Measurements from ENCODE around the gene EMP2. TPM values are rescaled to one million over a fixed set of nuclear protein-coding genes. Genes with fewer than 3 reads are reported as not detected.

The EMP2 gene, protein sequence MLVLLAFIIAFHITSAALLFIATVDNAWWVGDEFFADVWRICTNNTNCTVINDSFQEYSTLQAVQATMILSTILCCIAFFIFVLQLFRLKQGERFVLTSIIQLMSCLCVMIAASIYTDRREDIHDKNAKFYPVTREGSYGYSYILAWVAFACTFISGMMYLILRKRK
- total RNA-seq (10 to 100 TPM in 1 of 2 donors, 1 to 10 TPM in 1; 9.3 to 13.1 TPM), polyA plus RNA-seq (ENCODE audit: insufficient read depth, low read depth, low replicate concordance) (18.4 TPM)
- long read RNA-seq, donor 1, full-length matches to known transcripts: 21 of 21 reads
- long read RNA-seq, donor 1, partial matches to known transcripts: 0 of 21 reads
- long read RNA-seq, donor 1, other reads (novel, unspliced or antisense): 0 of 21 reads
- long read RNA-seq, donor 2, full-length matches to known transcripts: 16 of 16 reads
- long read RNA-seq, donor 2, partial matches to known transcripts: 0 of 16 reads
- long read RNA-seq, donor 2, other reads (novel, unspliced or antisense): 0 of 16 reads

DNA sequence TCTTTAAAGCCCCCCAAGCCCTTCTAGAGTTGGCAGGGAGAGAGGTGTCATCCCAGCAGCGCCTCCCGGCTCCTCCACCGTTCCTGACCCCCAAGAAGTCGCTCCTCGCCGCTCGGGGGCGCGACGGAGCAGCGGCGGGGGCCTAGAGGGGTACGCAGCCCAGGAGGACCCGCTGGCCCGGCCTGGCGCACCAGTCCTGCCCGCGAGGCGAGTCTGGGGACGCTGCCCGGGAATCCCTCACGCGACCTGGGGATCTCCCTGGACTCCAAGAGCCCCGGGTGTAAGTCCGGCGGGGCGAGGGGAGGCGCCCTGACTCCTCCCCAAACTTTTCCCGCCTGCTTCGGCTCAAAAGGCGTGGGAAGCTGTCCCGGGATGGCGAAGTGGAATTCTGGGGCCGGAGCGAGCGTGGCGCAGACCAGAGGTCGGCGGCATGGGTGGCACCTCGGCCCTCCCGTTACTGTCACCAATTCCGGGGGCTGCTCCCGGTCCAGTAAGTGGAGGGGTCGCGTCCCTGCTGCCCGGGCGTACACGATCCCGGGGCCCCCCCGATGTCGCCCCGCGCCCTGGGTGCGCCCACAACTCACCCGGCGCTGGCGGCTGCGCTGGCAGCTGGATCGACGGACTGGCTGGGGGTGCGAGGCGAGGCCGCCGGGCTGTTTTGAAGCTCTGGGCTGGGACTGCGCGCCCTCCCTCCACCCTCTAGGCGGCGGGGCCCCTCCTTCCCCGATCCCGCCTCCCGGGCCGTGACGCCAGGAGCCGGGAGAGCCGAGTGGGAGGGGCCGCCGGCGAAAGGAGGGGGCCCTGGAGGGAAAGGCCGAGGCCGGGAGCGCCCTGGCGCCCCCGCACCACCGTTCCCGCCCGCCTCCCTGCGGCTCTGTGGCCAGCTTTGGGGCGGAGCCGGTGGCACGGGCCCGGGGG is at the start of gene EMP2:
Gene EMP2, minus strand, starts transcription at position 634 of the 918 bp plus-strand sequence. CDS start 32,981 bp downstream, outside the sequence.
- TF ChIP-seq POLR2A (IDR thresholded peaks at IDR 0.05): no peak
- TF ChIP-seq, protein P1, sequence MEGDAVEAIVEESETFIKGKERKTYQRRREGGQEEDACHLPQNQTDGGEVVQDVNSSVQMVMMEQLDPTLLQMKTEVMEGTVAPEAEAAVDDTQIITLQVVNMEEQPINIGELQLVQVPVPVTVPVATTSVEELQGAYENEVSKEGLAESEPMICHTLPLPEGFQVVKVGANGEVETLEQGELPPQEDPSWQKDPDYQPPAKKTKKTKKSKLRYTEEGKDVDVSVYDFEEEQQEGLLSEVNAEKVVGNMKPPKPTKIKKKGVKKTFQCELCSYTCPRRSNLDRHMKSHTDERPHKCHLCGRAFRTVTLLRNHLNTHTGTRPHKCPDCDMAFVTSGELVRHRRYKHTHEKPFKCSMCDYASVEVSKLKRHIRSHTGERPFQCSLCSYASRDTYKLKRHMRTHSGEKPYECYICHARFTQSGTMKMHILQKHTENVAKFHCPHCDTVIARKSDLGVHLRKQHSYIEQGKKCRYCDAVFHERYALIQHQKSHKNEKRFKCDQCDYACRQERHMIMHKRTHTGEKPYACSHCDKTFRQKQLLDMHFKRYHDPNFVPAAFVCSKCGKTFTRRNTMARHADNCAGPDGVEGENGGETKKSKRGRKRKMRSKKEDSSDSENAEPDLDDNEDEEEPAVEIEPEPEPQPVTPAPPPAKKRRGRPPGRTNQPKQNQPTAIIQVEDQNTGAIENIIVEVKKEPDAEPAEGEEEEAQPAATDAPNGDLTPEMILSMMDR (IDR thresholded peaks at IDR 0.05): peak; percentile 46 to 59 (median 53)
- H3K36me3 ChIP-seq (ENCODE audit: low read depth, missing control alignments): no peaks in the 10 kb centered on the region
- peak within 1 kb of the TSS; percentile 84 to 88 for H3K27ac ChIP-seq
- peaks cover 27% of the 10 kb centered on the region for H3K4me1 ChIP-seq
- H3K9me3 ChIP-seq: no peaks in the 10 kb centered on the region
- H3K4me3 ChIP-seq: peak within 1 kb of the TSS; percentile 85 to 91
- intact Hi-C loops (cut with DNase I; ENCODE audit: low total_unique reads): no loop called here
- no peaks in the 10 kb centered on the region for H3K27me3 ChIP-seq
- peak; percentile 68 for DNase-seq
- WGBS, 2 donors: 0 to 1% methylated on average over 29 to 33 of the region's 91 CpGs

DNA sequence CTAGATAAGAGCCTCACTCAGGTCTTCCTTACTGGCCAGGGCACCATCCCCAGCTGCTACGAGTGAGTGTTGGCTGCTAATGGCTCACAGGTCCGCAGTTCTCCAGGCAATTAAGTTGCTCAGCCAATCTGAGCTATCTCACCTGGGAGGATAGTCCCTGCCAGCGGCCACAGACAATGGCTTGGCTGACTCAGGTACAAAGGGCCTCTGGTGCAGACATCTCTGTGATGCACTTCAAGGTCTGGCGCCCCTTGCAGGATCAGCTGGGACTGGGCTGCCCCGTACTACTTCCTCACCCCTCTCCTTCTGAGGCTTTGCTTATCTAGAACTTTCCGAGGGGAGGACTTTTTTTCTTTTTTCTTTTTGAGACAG is 49.2 kb upstream of the EMP2 start:
- no peaks in the 10 kb centered on the region for H3K9me3 ChIP-seq
- no peaks in the 10 kb centered on the region for H3K27me3 ChIP-seq
- H3K36me3 ChIP-seq (ENCODE audit: low read depth, missing control alignments): no peaks in the 10 kb centered on the region
- H3K27ac ChIP-seq: no peak overlapping the region
- intact Hi-C loops (cut with DNase I; ENCODE audit: low total_unique reads): no loop called here
- no peaks in the 10 kb centered on the region for H3K4me1 ChIP-seq
- H3K4me3 ChIP-seq: no peak overlapping the region
- no peak for TF ChIP-seq POLR2A (IDR thresholded peaks at IDR 0.05)
- TF ChIP-seq, protein P1 (IDR thresholded peaks at IDR 0.05): no peak
- DNase-seq: no peak
- 70 to 71% methylated on average over 6 of the region's 6 CpGs for WGBS, 2 donors

DNA sequence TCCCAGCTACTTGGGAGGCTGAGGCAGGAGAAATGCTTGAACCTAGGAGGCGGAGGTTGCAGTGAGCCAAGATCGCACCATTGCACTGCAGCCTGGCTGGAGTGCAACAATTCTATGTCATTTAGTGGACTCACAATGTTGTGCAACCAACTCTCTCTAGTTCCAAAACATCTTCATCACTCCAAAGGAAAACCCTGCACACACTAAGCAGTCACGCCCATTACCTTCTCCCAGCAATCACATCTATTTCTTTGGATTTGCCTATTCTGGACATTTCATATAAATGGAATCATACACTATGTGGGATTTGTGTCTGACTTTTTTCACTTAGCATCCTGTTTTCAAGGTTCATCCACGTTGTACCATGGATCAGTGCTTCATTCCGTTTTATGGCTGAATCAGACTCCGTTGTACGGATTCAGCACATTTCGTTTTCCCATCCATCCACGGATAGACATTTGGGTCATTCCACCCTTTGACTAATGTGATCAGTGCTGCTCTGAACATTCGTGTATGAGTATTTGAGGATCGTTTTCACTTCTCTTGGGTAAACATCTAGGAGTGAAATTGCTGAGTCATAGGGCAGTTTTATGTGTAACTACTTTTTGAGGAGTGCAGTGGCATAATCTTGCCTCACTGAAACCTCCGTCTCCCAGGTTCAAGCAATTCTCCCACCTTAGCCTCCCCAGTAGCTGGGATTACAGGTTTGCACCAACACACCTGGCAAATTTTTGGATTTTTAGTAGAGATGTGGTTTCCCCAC is 45.4 kb upstream of the EMP2 start:
- intact Hi-C loops (cut with DNase I; ENCODE audit: low total_unique reads): no loop called here
- Histone ChIP-seq H3K27me3 (no peaks in the 10 kb centered on the region), H3K4me3 (no peak overlapping the region), H3K36me3 (ENCODE audit: low read depth, missing control alignments) (no peaks in the 10 kb centered on the region), H3K9me3 (no peaks in the 10 kb centered on the region), H3K4me1 (no peaks in the 10 kb centered on the region), H3K27ac (no peak overlapping the region)
- TF ChIP-seq, protein P1 (IDR thresholded peaks at IDR 0.05): no peak
- TF ChIP-seq POLR2A (IDR thresholded peaks at IDR 0.05): no peak
- 88 to 90% methylated on average over 12 of the region's 12 CpGs for WGBS, 2 donors
- DNase-seq: no peak

DNA sequence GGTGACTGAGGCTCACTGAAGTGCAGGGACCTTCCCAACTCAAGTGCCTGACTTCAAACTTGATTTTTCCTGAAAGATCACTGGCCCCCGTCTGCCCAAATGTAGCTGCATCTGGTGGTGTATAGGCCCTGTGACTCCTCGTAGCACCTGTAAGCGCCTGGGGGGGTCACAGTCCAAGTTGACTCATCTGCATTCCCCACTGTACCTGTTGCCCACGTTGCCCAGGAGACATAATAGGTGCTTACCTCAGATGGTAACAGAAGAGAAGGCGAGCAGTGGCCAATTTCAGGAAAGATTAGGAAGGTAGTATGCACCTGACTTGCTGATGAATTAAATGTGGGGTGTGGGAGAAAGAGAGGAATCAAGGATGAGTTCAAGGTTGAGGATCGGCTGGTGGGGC is 44.1 kb upstream of the EMP2 start:
- Histone ChIP-seq H3K4me1 (no peaks in the 10 kb centered on the region), H3K9me3 (no peaks in the 10 kb centered on the region), H3K27ac (no peak overlapping the region), H3K36me3 (ENCODE audit: low read depth, missing control alignments) (no peaks in the 10 kb centered on the region), H3K27me3 (no peaks in the 10 kb centered on the region), H3K4me3 (no peak overlapping the region)
- WGBS, 2 donors: 78 to 86% methylated on average over 6 of the region's 6 CpGs
- DNase-seq: no peak
- intact Hi-C loops (cut with DNase I; ENCODE audit: low total_unique reads): no loop called here
- no peak for TF ChIP-seq POLR2A (IDR thresholded peaks at IDR 0.05)
